B cell (primary cell): ENCODE measurements around the gene PLXNB1. TPM values are rescaled to one million over a fixed set of nuclear protein-coding genes. Genes with fewer than 3 reads are reported as not detected.

Experiments
- ATAC-seq: fragments of 200-7000 bp; cut with Tn5 transposase; one replicate; pipeline ENCODE4 v1.10.0; 2021; ENCODE audit warnings: low read depth, mild to moderate bottlenecking, moderate number of reproducible peaks, moderate library complexity
- CTCF ChIA-PET: fragments of 350-600 bp; sonication (Branson Sonifier 250); formaldehyde crosslinking; loops from one replicate; lab custom pipeline; 2021; ENCODE audit warnings: antibody characterized with exemption, inconsistent platforms; lab: Charles Lee
- POLR2A ChIA-PET: fragments of 350-600 bp; sonication (Branson Sonifier 250); formaldehyde crosslinking; loops from one replicate; lab custom pipeline; 2021; ENCODE audit warnings: antibody characterized with exemption; lab: Charles Lee
- DNase-seq: peaks from one replicate; pipeline ENCODE4 v3.0.0; 2013
- H2AFZ ChIP-seq: 2 replicates; pipeline ENCODE4 v1.6.1; 2012; ENCODE audit warnings: mild to moderate bottlenecking, low read depth, low read length; ENCODE audit not compliant: insufficient read depth, poor library complexity, severe bottlenecking
- H3K27ac ChIP-seq, 2 donors: 1 replicate in 1 of 2; 2 replicates in 1 of 2; pipeline ENCODE4 v1.5.1; 2012 to 2013; ENCODE audit warnings: low read length in 2 of 2, mild to moderate bottlenecking in 2 of 2, moderate library complexity in 1 of 2
- H3K27me3 ChIP-seq, 4 experiments: fragments of 200-600 bp in 1 of 4; sonication (generic) in 1 of 4; replicated peaks in 1 of 4; 1 replicate in 2 of 4; 2 replicates in 2 of 4; pipeline versions ENCODE4 v1.6.1 to v1.7.0; 2013 to 2016; ENCODE audit warnings: low read length in 3 of 4, mild to moderate bottlenecking in 2 of 4, mixed read lengths in 1 of 4, moderate library complexity in 1 of 4; ENCODE audit not compliant: insufficient read depth in 4 of 4, control insufficient read depth in 3 of 4; ENCODE audit errors: control extremely low read depth in 1 of 4
- H3K36me3 ChIP-seq, 2 experiments: replicated peaks in 1 of 2; 1 replicate in 1 of 2; 2 replicates in 1 of 2; pipeline versions ENCODE4 v1.6.1 to v1.7.1; 2013; ENCODE audit warnings: low read length in 1 of 2; ENCODE audit not compliant: insufficient read depth in 2 of 2, control insufficient read depth in 1 of 2; ENCODE audit errors: control extremely low read depth in 1 of 2, extremely low read depth in 1 of 2
- H3K4me1 ChIP-seq, 2 donors: fragments of 200-600 bp in 1 of 2; sonication (generic) in 1 of 2; 1 replicate in 1 of 2; 2 replicates in 1 of 2; pipeline versions ENCODE4 v1.5.1 to v1.6.1; 2013 to 2017; ENCODE audit warnings: low read length in 2 of 2; ENCODE audit not compliant: control insufficient read depth in 2 of 2, insufficient read depth in 2 of 2
- H3K4me2 ChIP-seq: replicated peaks from 2 replicates; pipeline ENCODE3; 2012; ENCODE audit warnings: mild to moderate bottlenecking, low read depth, low read length; ENCODE audit not compliant: poor library complexity, severe bottlenecking
- H3K4me3 ChIP-seq, 5 experiments: fragments of 200-600 bp in 1 of 5; sonication (generic) in 1 of 5; 1 replicate in 3 of 5; 2 replicates in 2 of 5; pipeline versions ENCODE4 v1.5.1 to v1.7.0; 2011 to 2016; ENCODE audit warnings: low read length in 4 of 5, mild to moderate bottlenecking in 4 of 5, low read depth in 2 of 5, control low read depth in 1 of 5, moderate library complexity in 1 of 5; ENCODE audit not compliant: insufficient read depth in 1 of 5; ENCODE audit errors: control extremely low read depth in 1 of 5, extremely low read depth in 1 of 5
- H3K79me2 ChIP-seq: fragments of 200-600 bp; sonication (generic); one replicate; pipeline ENCODE4 v1.6.0; 2016; ENCODE audit warnings: low read length; ENCODE audit not compliant: control insufficient read depth, insufficient read depth
- H3K9ac ChIP-seq: fragments of 200-600 bp; sonication (generic); 2 replicates; pipeline ENCODE4 v1.6.1; 2017; ENCODE audit warnings: mild to moderate bottlenecking, low read length, moderate library complexity
- H3K9me3 ChIP-seq, 3 donors: one replicate each; pipeline versions ENCODE4 v1.6.1 to v1.7.1; 2013; ENCODE audit warnings: low read length in 2 of 3; ENCODE audit not compliant: control insufficient read depth in 2 of 3, insufficient read depth in 1 of 3; ENCODE audit errors: control extremely low read depth in 1 of 3
- H4K20me1 ChIP-seq: 2 replicates; pipeline ENCODE4 v1.6.0; 2012; ENCODE audit warnings: mild to moderate bottlenecking, low read length; ENCODE audit not compliant: insufficient read depth, control insufficient read depth, poor library complexity, severe bottlenecking
- H3K27ac Mint-ChIP-seq: one replicate; pipeline ENCODE4 v1.8.0; 2021; ENCODE audit warnings: mixed read lengths
- H3K27me3 Mint-ChIP-seq: one replicate; pipeline ENCODE4 v1.8.0; 2021; ENCODE audit warnings: mixed read lengths
- H3K4me1 Mint-ChIP-seq: one replicate; pipeline ENCODE4 v1.8.0; 2021; ENCODE audit warnings: mixed read lengths
- H3K4me3 Mint-ChIP-seq: one replicate; pipeline ENCODE4 v1.8.0; 2021; ENCODE audit warnings: mixed read lengths
- H3K9me3 Mint-ChIP-seq: one replicate; pipeline ENCODE4 v1.8.0; 2022; ENCODE audit warnings: mixed read lengths; ENCODE audit not compliant: insufficient read depth
- CTCF ChIP-seq: fragments of 200-600 bp; IDR thresholded peaks from one replicate; pipeline ENCODE4 v1.8.0; 2022; ENCODE audit warnings: antibody characterized with exemption, mild to moderate bottlenecking
- EZH2 ChIP-seq: IDR thresholded peaks from 2 replicates; pipeline ENCODE4 v1.6.1; 2012; ENCODE audit warnings: borderline replicate concordance, low read depth, mild to moderate bottlenecking, moderate library complexity, low read length; ENCODE audit not compliant: insufficient read depth, poor library complexity, severe bottlenecking
- WGBS: methylation state at CpG from one replicate; pipeline ENCODE4 v1.1.5; 2013; ENCODE audit warnings: missing lambda C conversion rate; ENCODE audit not compliant: insufficient coverage; 5-methylcytosine and 5-hydroxymethylcytosine counted together
- intact Hi-C: fragments of 100-400 bp; cut with micrococcal nuclease; formaldehyde crosslinking; loops from one replicate; pipeline ENCODE4 v1.10.0; 2022
- polyA plus RNA-seq: library from polyadenylated mRNA; depleted of rRNA; stranded (reverse); fragments of >200 nt; gene quantifications from 2 replicates; pipeline ENCODE4 v1.2.3, GENCODE V29; 2012
- total RNA-seq, 2 donors: library from RNA; stranded (reverse); fragments of 120-200 nt in 1 of 2; gene quantifications; 1 replicate in 1 of 2; 2 replicates in 1 of 2; pipeline versions ENCODE4 v1.2.3 to v1.2.4, GENCODE V29; 2013 to 2022

The PLXNB1 gene
- total and polyA plus RNA-seq, 2 donors (not counting 1 experiment from before 2014, with no cell fraction given), result 0.95 to 5.0 TPM

DNA sequence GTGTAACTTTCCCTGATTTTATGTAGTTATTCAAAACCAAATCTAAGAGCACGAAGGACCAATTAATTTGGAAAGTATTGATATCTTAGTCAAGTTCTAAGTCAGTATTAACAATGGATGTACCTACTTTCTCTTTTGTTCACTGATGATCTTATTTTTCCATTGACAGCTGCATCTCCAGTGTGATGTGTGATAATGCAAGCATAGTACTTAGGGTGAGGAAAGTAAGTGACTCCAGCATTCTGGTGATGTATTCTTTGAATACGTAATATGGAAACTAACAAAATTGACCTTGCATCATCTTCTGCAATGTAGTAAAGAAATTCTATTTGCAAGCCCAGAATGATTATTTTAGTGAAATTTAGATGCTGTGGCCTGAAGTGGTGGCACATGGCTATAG, 35.5 kb downstream of the PLXNB1 start:
- CTCF ChIA-PET, result interaction anchor here (0.6 to 2.8 kb wide), 2 partner anchors 42 to 165 kb away, joined by 3 to 9 read pairs; no protein-coding TSS in a partner anchor

GRCh38 chr3:48388966-48389365, 40.9 kb downstream of the PLXNB1 start:
- Histone ChIP-seq H3K4me2 (no peak overlapping the region), H3K36me3 (no peaks in the 10 kb centered on the region), H3K9ac (no peak overlapping the region), H3K4me1 (no peaks in the 10 kb centered on the region), H2AFZ (no peak overlapping the region), H3K27me3 (peaks cover 0 to 2% (median 0%) of the 10 kb centered on the region in 4 experiments), H3K4me3 (no peak overlapping the region), H3K79me2 (no peaks in the 10 kb centered on the region), H4K20me1 (no peaks in the 10 kb centered on the region), H3K9me3 (peaks cover 0 to 1% (median 0%) of the 10 kb centered on the region in 3 donors), H3K27ac (no peak overlapping the region)
- POLR2A ChIA-PET, result no interaction called here
- CTCF ChIA-PET, result interaction anchor here (1.5 to 4.1 kb wide), 2 partner anchors 12 to 118 kb away, joined by 3 to 14 read pairs; no protein-coding TSS in a partner anchor
- Mint-ChIP-seq H3K27ac (no peak overlapping the region), H3K4me3 (no peak overlapping the region), H3K9me3 (no peaks in the 10 kb centered on the region), H3K27me3 (peaks cover 38% of the 10 kb centered on the region), H3K4me1 (no peaks in the 10 kb centered on the region)
- no CpG with 5 or more reads among the region's 2 CpGs for WGBS
- DNase-seq, result no peak
- intact Hi-C loops, result no loop called here
- no peak for ATAC-seq
- TF ChIP-seq CTCF, result no peak
- no peak for TF ChIP-seq EZH2

More for the DNA sequence above, 35.5 kb downstream of the PLXNB1 start:
- Mint-ChIP-seq H3K9me3 (no peaks in the 10 kb centered on the region), H3K27me3 (peaks cover 45% of the 10 kb centered on the region), H3K4me3 (no peak overlapping the region), H3K27ac (no peak overlapping the region), H3K4me1 (no peaks in the 10 kb centered on the region)
- intact Hi-C loops, result no loop called here
- Histone ChIP-seq H3K4me2 (no peak overlapping the region), H4K20me1 (no peaks in the 10 kb centered on the region), H2AFZ (no peak overlapping the region), H3K27me3 (peaks cover 0 to 6% (median 2%) of the 10 kb centered on the region in 4 experiments), H3K9me3 (no peaks in the 10 kb centered on the region), H3K79me2 (no peaks in the 10 kb centered on the region), H3K4me1 (no peaks in the 10 kb centered on the region), H3K4me3 (no peak overlapping the region), H3K9ac (no peak overlapping the region), H3K27ac (no peak overlapping the region), H3K36me3 (no peaks in the 10 kb centered on the region)
- POLR2A ChIA-PET, result no interaction called here
- ATAC-seq (no peak), DNase-seq (no peak)
- 100% methylated on average over 1 of the region's 2 CpGs for WGBS
- TF ChIP-seq EZH2 (no peak), CTCF (no peak)
